Activated T-cell treated with anti-CD3 and anti-CD28 coated beads for 4 hours (primary cell): ENCODE data around the gene CDC27.
"Not testable (repeated sequence)": the region's sequence is repeated elsewhere in the genome, so short reads cannot be mapped to it uniquely, and the experiment has no call there.

Experiments used
- DNase-seq: peaks from one replicate; pipeline ENCODE4 v3.0.0-alpha.2; 2020

The CDC27 gene

GRCh38 chr17:47190243-47190642 lies 1.1 kb upstream of the CDC27 start:
- DNase-seq = no peak

GRCh38 chr17:47189732-47190237 lies 690 bp upstream of the CDC27 start:
- no peak for DNase-seq

- DNase-seq = no peak
These were observed 722 bp downstream of the CDC27 start for GRCh38 chr17:47188271-47188875.

- DNase-seq = no peak
These were observed 4.4 kb downstream of the CDC27 start for GRCh38 chr17:47184681-47185080.

- DNase-seq = not testable (repeated sequence)
These were observed 8.1 kb downstream of the CDC27 start for GRCh38 chr17:47180988-47181387.

GRCh38 chr17:47180337-47180736 lies 8.8 kb downstream of the CDC27 start:
- no peak for DNase-seq

GRCh38 chr17:47179141-47179540 lies 10.0 kb downstream of the CDC27 start:
- DNase-seq = no peak

GRCh38 chr17:47177261-47177660 lies 11.8 kb downstream of the CDC27 start:
- DNase-seq = no peak

GRCh38 chr17:47176389-47176826 lies 12.7 kb downstream of the CDC27 start:
- DNase-seq = no peak

- not testable (repeated sequence) for DNase-seq
These were observed 14.3 kb downstream of the CDC27 start for GRCh38 chr17:47174823-47175222.

- no peak for DNase-seq
These were observed 16.2 kb downstream of the CDC27 start for GRCh38 chr17:47172696-47173565.

- no peak for DNase-seq
These were observed 18.4 kb downstream of the CDC27 start for GRCh38 chr17:47170710-47171109.

- DNase-seq = not testable (repeated sequence)
These were observed 20.2 kb downstream of the CDC27 start for GRCh38 chr17:47168896-47169295.

GRCh38 chr17:47166854-47167253 lies 22.2 kb downstream of the CDC27 start:
- not testable (repeated sequence) for DNase-seq

- no peak for DNase-seq
These were observed 24.0 kb downstream of the CDC27 start for GRCh38 chr17:47165137-47165536.

GRCh38 chr17:47164263-47164662 lies 24.8 kb downstream of the CDC27 start:
- DNase-seq = no peak

- DNase-seq = no peak
These were observed 27.0 kb downstream of the CDC27 start for GRCh38 chr17:47162013-47162622.

GRCh38 chr17:47159315-47159714 lies 29.8 kb downstream of the CDC27 start:
- no peak for DNase-seq

GRCh38 chr17:47145351-47145750 lies 43.7 kb downstream of the CDC27 start:
- DNase-seq = no peak

GRCh38 chr17:47135235-47135634 lies 53.9 kb downstream of the CDC27 start:
- DNase-seq = no peak

GRCh38 chr17:47134354-47134753 lies 54.7 kb downstream of the CDC27 start:
- not testable (repeated sequence) for DNase-seq

- no peak for DNase-seq
These were observed 57.3 kb downstream of the CDC27 start for GRCh38 chr17:47131761-47132160.

GRCh38 chr17:47126835-47127234 lies 62.3 kb downstream of the CDC27 start:
- DNase-seq = not testable (repeated sequence)

- DNase-seq = not testable (repeated sequence)
These were observed 65.8 kb downstream of the CDC27 start for GRCh38 chr17:47123262-47123661.
